HFFc6 (cell line): ENCODE data around the gene WDR49. TPM values are rescaled to one million over a fixed set of nuclear protein-coding genes. Genes with fewer than 3 reads are reported as not detected.

Experiments
- DNase-seq: peaks from one replicate; pipeline ENCODE4 v3.0.0-alpha.2; 2018
- H3K27ac Mint-ChIP-seq: 2 replicates; pipeline ENCODE4 v1.8.0; 2020; ENCODE audit warnings: mild to moderate bottlenecking, mixed read lengths
- H3K27me3 Mint-ChIP-seq: 2 replicates; pipeline ENCODE4 v1.8.0; 2021; ENCODE audit warnings: mild to moderate bottlenecking, moderate library complexity, mixed read lengths; ENCODE audit not compliant: insufficient read depth
- H3K36me3 Mint-ChIP-seq: 2 replicates; pipeline ENCODE4 v1.8.0; 2021; ENCODE audit warnings: low read depth, mixed read lengths
- H3K4me1 Mint-ChIP-seq: 2 replicates; pipeline ENCODE4 v1.8.0; 2020; ENCODE audit warnings: low read depth, mixed read lengths
- H3K4me3 Mint-ChIP-seq: 2 replicates; pipeline ENCODE4 v1.8.0; 2020; ENCODE audit warnings: mild to moderate bottlenecking, moderate library complexity, mixed read lengths
- H3K9me3 Mint-ChIP-seq: 2 replicates; pipeline ENCODE4 v1.8.0; 2020; ENCODE audit warnings: mild to moderate bottlenecking, mixed read lengths
- CTCF ChIP-seq: fragments of 200-600 bp; sonication (generic); IDR thresholded peaks from 2 replicates; pipeline ENCODE4 v1.5.0; 2021; ENCODE audit warnings: antibody characterized with exemption, mild to moderate bottlenecking
- total RNA-seq, 6 experiments: library from RNA; stranded (reverse); fragmentation: NEBNext Ultra II Directional; extraction: Animal tissue kit (Norgen Biotek cat#: 25700); gene quantifications; 2 replicates in 1 of 6; 3 replicates in 5 of 6; pipeline ENCODE4 v1.2.3, GENCODE V29; 2021

WDR49 gene
- total RNA-seq, 6 experiments from 2014 or later, result not detected

DNA sequence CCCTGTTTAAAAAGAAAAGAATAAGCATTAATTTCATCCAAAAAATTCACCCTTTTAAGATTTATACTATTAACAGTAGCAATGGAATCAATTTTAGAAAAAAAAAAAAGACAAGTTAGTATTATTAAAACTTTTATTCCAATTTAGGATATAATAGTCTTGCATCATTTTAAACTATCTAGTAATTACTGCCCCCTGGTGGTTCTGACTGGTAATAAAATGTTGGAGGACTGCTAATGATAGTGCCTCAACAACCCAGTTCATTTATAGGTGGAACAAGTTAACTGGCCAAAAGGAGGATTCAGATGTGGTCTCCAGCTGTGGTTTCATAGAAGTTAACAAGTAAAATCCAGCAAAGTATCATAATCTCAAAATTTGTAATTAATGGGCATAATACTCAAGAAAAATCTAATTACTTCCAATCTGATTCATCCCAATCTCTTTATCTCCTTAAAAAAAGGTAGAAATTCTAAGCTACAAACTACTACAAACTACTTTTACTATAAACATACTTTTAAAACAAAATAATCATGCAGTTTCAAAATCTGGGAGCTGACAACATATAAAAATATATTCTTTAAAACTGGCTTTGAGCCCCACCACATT, 30.7 kb upstream of the WDR49 start:
- Mint-ChIP-seq H3K27me3 (no peaks in the 10 kb centered on the region), H3K27ac (peak overlapping the region; percentile 4; the same call in 1 of the 2 replicates), H3K9me3 (no peaks in the 10 kb centered on the region), H3K4me1 (no peaks in the 10 kb centered on the region), H3K36me3 (peaks cover 8% of the 10 kb centered on the region), H3K4me3 (no peak overlapping the region)
- peak; percentile 94 for TF ChIP-seq CTCF
- peak; percentile 72 for DNase-seq

DNA sequence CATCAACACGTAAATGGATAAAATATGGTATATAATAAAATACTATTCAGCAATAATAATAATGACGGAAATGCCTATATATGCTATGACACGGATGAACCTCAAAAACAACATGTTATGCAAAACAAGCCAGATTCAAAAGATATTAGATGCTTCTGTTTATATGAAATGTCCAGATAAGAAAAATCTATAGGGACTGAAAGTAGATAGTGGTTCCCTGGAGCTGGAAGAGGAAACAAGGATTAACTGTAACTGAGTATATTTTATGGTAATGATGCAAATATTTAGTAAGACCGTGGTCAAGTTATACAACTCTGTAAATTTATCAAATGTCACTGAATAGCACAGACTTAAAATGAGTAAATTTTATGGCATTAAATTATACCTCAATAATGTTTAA, 25.8 kb upstream of the WDR49 start:
- H3K9me3 Mint-ChIP-seq, result peaks cover 14% of the 10 kb centered on the region
- TF ChIP-seq CTCF, result no peak
- DNase-seq, result no peak
- H3K27me3 Mint-ChIP-seq, result no peaks in the 10 kb centered on the region
- H3K4me3 Mint-ChIP-seq, result no peak overlapping the region
- H3K27ac Mint-ChIP-seq, result no peak overlapping the region
- no peaks in the 10 kb centered on the region for H3K4me1 Mint-ChIP-seq
- peaks cover 46% of the 10 kb centered on the region for H3K36me3 Mint-ChIP-seq

DNA sequence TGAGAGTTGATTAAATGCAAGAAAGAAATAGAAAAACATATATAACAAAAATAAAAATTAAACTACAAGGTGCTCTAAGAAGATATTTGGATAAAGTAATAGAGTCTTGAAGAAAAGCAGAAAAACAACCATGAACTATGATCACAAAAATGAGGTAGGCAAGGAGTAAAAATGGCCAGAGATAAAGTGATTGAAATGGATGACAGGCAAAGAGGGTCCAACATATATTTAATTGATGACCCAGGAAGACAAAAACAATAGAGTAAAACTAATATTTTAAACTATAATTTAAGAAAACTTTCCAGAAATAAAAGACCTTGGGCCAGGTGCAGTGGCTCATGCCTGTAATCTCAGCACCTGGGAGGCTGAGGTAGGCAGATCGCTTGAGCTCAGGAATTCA, 22.1 kb upstream of the WDR49 start:
- H3K27ac Mint-ChIP-seq, result no peak overlapping the region
- H3K27me3 Mint-ChIP-seq, result no peaks in the 10 kb centered on the region
- no peak for TF ChIP-seq CTCF
- H3K9me3 Mint-ChIP-seq, result peaks cover 14% of the 10 kb centered on the region
- no peaks in the 10 kb centered on the region for H3K4me1 Mint-ChIP-seq
- H3K36me3 Mint-ChIP-seq, result peaks cover 52% of the 10 kb centered on the region
- no peak for DNase-seq
- H3K4me3 Mint-ChIP-seq, result no peak overlapping the region

DNA sequence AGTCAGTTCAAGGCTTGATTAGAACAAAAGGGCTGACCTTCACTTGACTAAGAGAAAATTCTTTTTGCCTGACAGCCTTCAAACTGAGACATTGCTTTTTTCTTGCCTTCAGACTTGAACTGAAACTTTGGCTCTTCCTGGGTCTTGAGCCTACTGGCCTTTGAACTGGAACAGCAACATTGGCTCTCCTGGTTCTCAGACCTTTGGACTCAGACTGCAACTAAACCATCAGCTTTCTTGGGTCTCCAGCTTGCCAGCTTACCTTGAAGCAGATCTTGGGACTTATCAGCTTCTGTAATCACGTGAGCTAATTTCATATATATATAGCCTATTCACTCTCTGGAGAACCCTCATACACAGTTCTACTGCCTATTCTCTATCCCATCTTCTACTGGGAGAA, 19.5 kb upstream of the WDR49 start:
- Mint-ChIP-seq H3K4me1 (no peaks in the 10 kb centered on the region), H3K9me3 (peaks cover 14% of the 10 kb centered on the region), H3K36me3 (peaks cover 52% of the 10 kb centered on the region), H3K27me3 (no peaks in the 10 kb centered on the region), H3K4me3 (no peak overlapping the region), H3K27ac (no peak overlapping the region)
- no peak for DNase-seq
- no peak for TF ChIP-seq CTCF

DNA sequence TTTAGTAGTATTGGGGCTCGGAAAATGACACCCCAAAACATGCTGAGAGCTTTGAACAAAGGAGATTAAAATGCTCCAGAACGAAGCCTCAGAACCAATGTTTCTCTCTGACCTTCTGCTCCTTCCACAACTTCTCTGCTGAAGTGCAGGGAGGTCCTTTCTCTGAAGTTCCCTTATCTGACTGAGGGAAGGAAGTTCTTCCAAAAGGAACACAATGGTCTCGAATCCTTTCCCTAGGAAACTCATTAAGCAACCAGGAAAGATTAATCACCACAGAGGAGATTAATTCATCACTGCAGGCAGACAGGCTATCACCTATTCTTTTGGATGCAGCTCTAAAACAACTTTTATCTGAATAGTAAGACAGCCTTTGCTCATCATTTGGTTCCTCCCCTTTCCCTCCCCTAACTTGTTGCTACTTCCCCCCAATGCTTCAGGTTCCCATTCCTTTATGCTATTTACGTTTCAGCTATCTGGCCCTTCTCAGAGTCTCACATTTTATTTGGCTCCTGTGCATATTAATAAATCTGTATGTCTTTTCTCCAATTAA, 18.2 kb upstream of the WDR49 start:
- H3K36me3 Mint-ChIP-seq, result peaks cover 39% of the 10 kb centered on the region
- H3K4me1 Mint-ChIP-seq, result no peaks in the 10 kb centered on the region
- H3K27ac Mint-ChIP-seq, result no peak overlapping the region
- no peaks in the 10 kb centered on the region for H3K27me3 Mint-ChIP-seq
- peaks cover 13% of the 10 kb centered on the region for H3K9me3 Mint-ChIP-seq
- no peak overlapping the region for H3K4me3 Mint-ChIP-seq
- no peak for DNase-seq
- no peak for TF ChIP-seq CTCF
